ENCODE data around the gene SLCO3A1.
A peak's percentile ranks its signal among the peaks of the same experiment; 100 is the strongest.

The SLCO3A1 gene

DNA sequence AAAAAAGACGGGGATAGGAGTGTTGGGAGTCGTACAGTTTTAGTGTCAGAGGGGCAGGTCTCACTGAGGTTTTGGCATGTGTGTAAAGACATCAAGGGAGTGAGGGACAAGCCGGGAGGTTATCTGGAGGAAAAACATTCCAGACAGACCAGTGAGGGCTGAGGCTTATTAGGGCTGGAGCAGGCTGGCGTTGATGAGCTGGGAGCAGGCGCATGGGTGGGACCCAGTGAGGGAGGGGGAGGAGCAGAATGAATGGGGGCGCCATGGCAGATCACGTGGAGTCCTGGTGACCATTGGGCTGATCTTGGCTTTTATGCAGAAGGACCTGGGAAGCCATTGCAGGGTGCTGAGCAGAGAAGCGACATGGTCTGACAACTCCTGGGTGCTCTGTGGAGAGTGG is 180.2 kb downstream of the SLCO3A1 start:
- TF ChIP-seq, protein P1, sequence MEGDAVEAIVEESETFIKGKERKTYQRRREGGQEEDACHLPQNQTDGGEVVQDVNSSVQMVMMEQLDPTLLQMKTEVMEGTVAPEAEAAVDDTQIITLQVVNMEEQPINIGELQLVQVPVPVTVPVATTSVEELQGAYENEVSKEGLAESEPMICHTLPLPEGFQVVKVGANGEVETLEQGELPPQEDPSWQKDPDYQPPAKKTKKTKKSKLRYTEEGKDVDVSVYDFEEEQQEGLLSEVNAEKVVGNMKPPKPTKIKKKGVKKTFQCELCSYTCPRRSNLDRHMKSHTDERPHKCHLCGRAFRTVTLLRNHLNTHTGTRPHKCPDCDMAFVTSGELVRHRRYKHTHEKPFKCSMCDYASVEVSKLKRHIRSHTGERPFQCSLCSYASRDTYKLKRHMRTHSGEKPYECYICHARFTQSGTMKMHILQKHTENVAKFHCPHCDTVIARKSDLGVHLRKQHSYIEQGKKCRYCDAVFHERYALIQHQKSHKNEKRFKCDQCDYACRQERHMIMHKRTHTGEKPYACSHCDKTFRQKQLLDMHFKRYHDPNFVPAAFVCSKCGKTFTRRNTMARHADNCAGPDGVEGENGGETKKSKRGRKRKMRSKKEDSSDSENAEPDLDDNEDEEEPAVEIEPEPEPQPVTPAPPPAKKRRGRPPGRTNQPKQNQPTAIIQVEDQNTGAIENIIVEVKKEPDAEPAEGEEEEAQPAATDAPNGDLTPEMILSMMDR (conservative IDR thresholded peaks at IDR 0.05; ENCODE audit: control insufficient read depth, insufficient read depth, low read depth, low read length) = no peak
- DNase-seq (ENCODE audit: low read depth) = no peak
- no peak overlapping the region for H3K4me3 ChIP-seq (ENCODE audit: control insufficient read depth, low read depth, low read length)

DNA sequence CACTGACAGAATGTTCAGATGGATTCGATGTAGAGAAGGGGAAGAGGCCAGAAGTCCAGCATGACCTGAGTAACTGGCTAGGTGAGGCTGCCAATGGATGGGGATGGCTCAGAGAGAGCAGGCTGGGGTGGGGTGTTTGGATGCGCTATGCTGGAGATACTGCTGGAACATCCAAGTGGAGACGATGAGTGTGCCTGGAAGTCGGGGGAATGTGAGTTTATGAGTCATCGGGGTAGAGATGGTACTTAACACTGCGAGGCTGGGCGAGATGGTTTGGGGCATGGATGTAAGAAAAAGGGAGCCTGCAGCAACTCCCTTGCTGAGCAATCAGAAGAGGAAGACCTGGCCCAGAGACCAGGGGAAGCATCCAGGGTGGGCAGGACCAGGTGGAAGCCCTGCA is 180.7 kb downstream of the SLCO3A1 start:
- H3K4me3 ChIP-seq (ENCODE audit: control insufficient read depth, low read depth, low read length) = no peak overlapping the region
- peak; percentile 11 for DNase-seq (ENCODE audit: low read depth)
- TF ChIP-seq, protein P1 (conservative IDR thresholded peaks at IDR 0.05; ENCODE audit: control insufficient read depth, insufficient read depth, low read depth, low read length) = no peak

DNA sequence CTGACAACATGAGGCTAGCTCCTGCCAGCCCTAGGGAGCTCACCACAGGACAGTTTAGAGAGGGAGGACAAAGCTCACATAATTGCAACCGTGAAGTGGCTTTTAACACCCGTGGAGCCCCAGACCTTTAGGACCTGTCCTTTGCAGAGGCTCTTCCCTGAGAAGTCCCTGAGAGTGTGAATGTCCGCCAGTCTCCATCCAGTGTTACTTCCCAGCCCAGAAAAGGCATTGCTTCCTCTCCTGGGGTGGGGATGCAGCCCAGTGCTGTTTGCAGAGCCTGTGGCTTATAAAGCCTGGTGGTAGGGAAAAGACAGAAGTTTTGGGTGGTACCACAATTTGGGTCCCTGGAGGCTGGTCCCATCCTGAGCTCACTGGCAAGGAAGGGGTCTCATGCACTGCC is 182.0 kb downstream of the SLCO3A1 start:
- TF ChIP-seq, protein P1 (conservative IDR thresholded peaks at IDR 0.05; ENCODE audit: control insufficient read depth, insufficient read depth, low read depth, low read length) = no peak

DNA sequence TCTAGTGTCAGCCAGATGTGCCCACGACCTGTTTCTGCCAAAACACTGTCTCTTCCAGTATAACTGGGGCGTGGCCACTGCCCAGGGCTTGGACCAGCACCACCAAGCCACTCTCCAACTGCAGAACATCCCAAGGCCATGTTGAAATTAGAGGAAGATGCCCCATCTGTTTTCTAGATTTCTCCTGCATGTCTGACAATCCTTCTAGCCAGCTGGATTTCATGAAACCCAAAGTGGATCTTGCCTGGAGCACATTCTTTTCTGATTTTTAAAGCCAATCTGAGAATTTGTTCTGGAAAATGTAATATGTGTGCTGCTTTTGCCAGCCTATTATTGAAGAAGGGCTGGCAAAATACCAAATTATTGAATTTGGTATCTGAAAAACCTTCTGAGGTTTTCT is 182.5 kb downstream of the SLCO3A1 start:
- no peak for DNase-seq (ENCODE audit: low read depth)
- TF ChIP-seq, protein P1 (conservative IDR thresholded peaks at IDR 0.05; ENCODE audit: control insufficient read depth, insufficient read depth, low read depth, low read length) = no peak
- no peak overlapping the region for H3K4me3 ChIP-seq (ENCODE audit: control insufficient read depth, low read depth, low read length)

More for the DNA sequence above, 182.0 kb downstream of the SLCO3A1 start:
- DNase-seq (ENCODE audit: low read depth) = no peak
- H3K4me3 ChIP-seq (ENCODE audit: control insufficient read depth, low read depth, low read length) = no peak overlapping the region

DNA sequence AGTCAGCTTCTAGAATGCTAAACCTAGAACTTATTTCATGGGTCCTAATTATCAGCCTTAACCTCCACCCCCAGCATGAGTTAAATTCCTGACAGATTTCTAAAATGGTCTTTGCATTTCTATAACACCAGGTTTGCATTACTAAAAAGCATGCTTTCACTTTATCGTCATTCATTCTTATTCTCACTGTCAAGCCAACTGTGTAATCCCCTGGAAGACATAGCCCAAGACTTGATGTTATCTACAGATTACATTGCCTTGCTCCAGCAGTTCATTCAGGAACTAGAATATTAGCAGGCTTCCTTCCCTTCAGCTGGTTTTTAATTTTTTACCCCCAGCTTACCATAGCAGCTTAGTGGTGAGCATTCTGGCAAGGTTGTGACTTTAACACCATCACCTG is 184.0 kb downstream of the SLCO3A1 start:
- H3K4me3 ChIP-seq (ENCODE audit: control insufficient read depth, low read depth, low read length) = no peak overlapping the region
- TF ChIP-seq, protein P1 (conservative IDR thresholded peaks at IDR 0.05; ENCODE audit: control insufficient read depth, insufficient read depth, low read depth, low read length) = no peak
- no peak for DNase-seq (ENCODE audit: low read depth)

DNA sequence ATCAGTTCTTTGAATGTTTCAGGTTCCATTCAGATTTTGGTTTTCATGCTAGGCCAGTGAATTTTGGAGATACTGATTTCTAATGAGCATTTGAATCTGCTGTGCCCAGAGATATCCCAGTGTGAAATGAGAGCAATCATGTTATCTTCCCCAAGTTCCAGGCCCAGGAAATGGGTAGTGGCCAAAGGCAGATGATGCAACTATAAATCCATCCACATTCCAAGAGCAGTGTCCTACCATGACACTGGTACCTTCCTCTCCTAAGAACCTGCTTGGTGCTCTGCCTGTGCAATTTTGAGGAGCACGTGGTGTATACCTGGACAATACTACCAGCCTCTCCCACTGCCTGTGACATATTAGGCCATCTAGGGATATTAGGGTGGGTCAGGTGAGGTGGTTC is 186.8 kb downstream of the SLCO3A1 start:
- TF ChIP-seq, protein P1 (conservative IDR thresholded peaks at IDR 0.05; ENCODE audit: control insufficient read depth, insufficient read depth, low read depth, low read length) = no peak
- no peak overlapping the region for H3K4me3 ChIP-seq (ENCODE audit: control insufficient read depth, low read depth, low read length)
- no peak for DNase-seq (ENCODE audit: low read depth)

DNA sequence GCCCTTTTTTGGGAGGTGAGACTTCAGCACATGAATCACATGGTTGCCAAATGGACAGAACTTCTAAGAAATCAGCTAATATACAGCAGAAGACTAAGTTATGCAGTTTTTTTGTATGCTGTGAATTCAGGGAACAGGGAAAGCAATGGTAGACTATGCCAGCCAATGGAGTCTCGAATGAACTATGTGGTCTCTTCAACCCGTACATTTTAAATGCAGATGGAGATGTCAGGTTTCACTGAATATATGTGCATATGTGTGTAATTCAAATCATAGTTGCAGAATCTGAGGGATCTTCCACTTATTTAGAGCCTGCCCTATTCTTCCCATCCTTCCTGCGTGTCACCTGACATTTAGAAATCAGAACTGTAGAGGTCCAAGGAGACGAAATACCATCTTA is 187.9 kb downstream of the SLCO3A1 start:
- no peak overlapping the region for H3K4me3 ChIP-seq (ENCODE audit: control insufficient read depth, low read depth, low read length)
- TF ChIP-seq, protein P1 (conservative IDR thresholded peaks at IDR 0.05; ENCODE audit: control insufficient read depth, insufficient read depth, low read depth, low read length) = no peak
- no peak for DNase-seq (ENCODE audit: low read depth)

Data from fibroblast of mammary gland (primary cell).